H1 (cell line): Measurements from ENCODE around the gene MFRP. TPM values are rescaled to one million over a fixed set of nuclear protein-coding genes. Genes with fewer than 3 reads are reported as not detected.

Experiments
- CTCF ChIA-PET: fragments of 300-600 bp; sonication (Branson Sonifier 250); formaldehyde crosslinking; loops from one replicate; lab custom pipeline; 2021; ENCODE audit not compliant: partially characterized antibody; lab: Charles Lee
- POLR2A ChIA-PET: fragments of 300-600 bp; sonication (Branson Sonifier 250); formaldehyde crosslinking; loops from one replicate; lab custom pipeline; 2021; ENCODE audit warnings: inconsistent platforms; ENCODE audit not compliant: partially characterized antibody; lab: Charles Lee
- DNase-seq, 2 experiments: peaks; one replicate each; pipeline versions ENCODE4 v3.0.0 to v3.0.0-alpha.2; 2010 to 2022; ENCODE audit warnings: low spot score in 2 of 2, low read depth in 1 of 2, mixed read lengths in 1 of 2
- FAIRE-seq: peaks from 2 replicates; lab custom pipeline; 2011; peaks lifted over from hg19 to GRCh38; lab: Jason Lieb, UNC
- H2AFZ ChIP-seq: 2 replicates; pipeline ENCODE4 v1.8.1; 2012; ENCODE audit warnings: low read length, inconsistent platforms
- H2AK5ac ChIP-seq: 2 replicates; pipeline ENCODE4 v1.6.1; 2013; ENCODE audit warnings: low read depth, low read length
- H2BK120ac ChIP-seq: replicated peaks from 2 replicates; pipeline ENCODE3; 2013; ENCODE audit warnings: low read depth, low read length, inconsistent platforms
- H2BK12ac ChIP-seq: 2 replicates; pipeline ENCODE4 v1.6.1; 2013; ENCODE audit warnings: low read depth, low read length
- H2BK15ac ChIP-seq: 2 replicates; pipeline ENCODE4 v1.6.1; 2013; ENCODE audit warnings: low read length
- H2BK20ac ChIP-seq: 2 replicates; pipeline ENCODE4 v1.6.1; 2013; ENCODE audit warnings: low read length
- H2BK5ac ChIP-seq: 2 replicates; pipeline ENCODE4 v1.6.1; 2013; ENCODE audit warnings: low read depth, low read length
- H3K14ac ChIP-seq: 2 replicates; pipeline ENCODE4 v1.6.1; 2013; ENCODE audit warnings: inconsistent platforms; ENCODE audit not compliant: insufficient read length
- H3K18ac ChIP-seq: 2 replicates; pipeline ENCODE4 v1.6.1; 2013; ENCODE audit warnings: low read length; ENCODE audit errors: extremely low read depth
- H3K23ac ChIP-seq: 2 replicates; pipeline ENCODE4 v1.6.1; 2013; ENCODE audit warnings: inconsistent platforms; ENCODE audit not compliant: insufficient read length
- H3K23me2 ChIP-seq: 2 replicates; pipeline ENCODE4 v1.6.1; 2013; ENCODE audit warnings: low read depth, low read length
- H3K27ac ChIP-seq: 2 replicates; pipeline ENCODE4 v1.6.1; 2011; ENCODE audit warnings: low read depth, low read length, inconsistent platforms
- H3K27me3 ChIP-seq, 4 experiments: replicated peaks in 1 of 4; 1 replicate in 1 of 4; 2 replicates in 3 of 4; pipeline versions ENCODE4 v1.6.1 to v1.8.1; 2011 to 2013; ENCODE audit warnings: low read length in 3 of 4, mild to moderate bottlenecking in 3 of 4, inconsistent platforms in 2 of 4, mixed read lengths in 2 of 4, moderate library complexity in 1 of 4; ENCODE audit not compliant: control insufficient read depth in 3 of 4, insufficient read depth in 3 of 4; ENCODE audit errors: extremely low read depth in 1 of 4
- H3K36me3 ChIP-seq, 4 experiments: 2 replicates each; pipeline versions ENCODE4 v1.6.1 to v1.8.1; 2011 to 2013; ENCODE audit warnings: mild to moderate bottlenecking in 4 of 4, low read length in 3 of 4, moderate library complexity in 2 of 4, control low read depth in 1 of 4, inconsistent platforms in 1 of 4; ENCODE audit not compliant: insufficient read depth in 4 of 4, control insufficient read depth in 2 of 4
- H3K4ac ChIP-seq: replicated peaks from 2 replicates; pipeline ENCODE3; 2013; ENCODE audit warnings: low read length, low read depth, mixed read lengths, inconsistent platforms; ENCODE audit not compliant: insufficient read length
- H3K4me1 ChIP-seq, 4 experiments: replicated peaks in 1 of 4; 1 replicate in 1 of 4; 2 replicates in 3 of 4; pipeline versions ENCODE4 v1.6.1 to v1.8.1; 2011 to 2013; ENCODE audit warnings: low read length in 3 of 4, inconsistent platforms in 2 of 4, mixed read lengths in 1 of 4; ENCODE audit not compliant: insufficient read depth in 4 of 4, control insufficient read depth in 3 of 4
- H3K4me2 ChIP-seq, 2 experiments: 2 replicates each; pipeline versions ENCODE4 v1.6.1 to v1.8.1; 2011 to 2013; ENCODE audit warnings: low read depth in 2 of 2, low read length in 2 of 2, control low read depth in 1 of 2, inconsistent platforms in 1 of 2, mild to moderate bottlenecking in 1 of 2; ENCODE audit not compliant: insufficient read depth in 1 of 2
- H3K4me3 ChIP-seq, 4 experiments: fragments of 200-600, 300-600 bp in 1 of 4; sonication (generic), shearing (Covaris generic), sonication (Bioruptor Twin) in 1 of 4; 2 replicates each; pipeline versions ENCODE4 v1.5.1 to v1.8.1; 2011 to 2016; ENCODE audit warnings: low read length in 4 of 4, low read depth in 3 of 4, control low read depth in 2 of 4, inconsistent platforms in 2 of 4, mild to moderate bottlenecking in 2 of 4, mixed read lengths in 1 of 4, moderate library complexity in 1 of 4; ENCODE audit not compliant: insufficient read depth in 2 of 4; ENCODE audit errors: extremely low read depth in 1 of 4
- H3K56ac ChIP-seq: replicated peaks from 2 replicates; pipeline ENCODE3; 2013; ENCODE audit warnings: low read depth, mild to moderate bottlenecking, mixed read lengths, low read length, inconsistent platforms; ENCODE audit not compliant: insufficient read length
- H3K79me1 ChIP-seq: 2 replicates; pipeline ENCODE4 v1.6.1; 2013; ENCODE audit warnings: low read depth, low read length, control low read depth
- H3K79me2 ChIP-seq, 2 experiments: 2 replicates each; pipeline versions ENCODE4 v1.6.1 to v1.8.1; 2012 to 2013; ENCODE audit warnings: low read length in 2 of 2, mild to moderate bottlenecking in 2 of 2, inconsistent platforms in 1 of 2; ENCODE audit not compliant: insufficient read depth in 2 of 2, control insufficient read depth in 1 of 2
- H3K9ac ChIP-seq, 4 experiments: replicated peaks in 1 of 4; 1 replicate in 1 of 4; 2 replicates in 3 of 4; pipeline versions ENCODE4 v1.6.1 to v1.8.1; 2011 to 2013; ENCODE audit warnings: low read depth in 3 of 4, low read length in 3 of 4, control low read depth in 2 of 4, mild to moderate bottlenecking in 2 of 4, moderate library complexity in 2 of 4, inconsistent platforms in 1 of 4; ENCODE audit errors: extremely low read depth in 1 of 4
- H3K9me3 ChIP-seq, 2 experiments: 2 replicates each; pipeline versions ENCODE4 v1.6.1 to v1.8.1; 2012 to 2013; ENCODE audit warnings: mild to moderate bottlenecking in 2 of 2, moderate library complexity in 2 of 2, control low read depth in 1 of 2, inconsistent platforms in 1 of 2, low read depth in 1 of 2, low read length in 1 of 2, mixed read lengths in 1 of 2; ENCODE audit not compliant: insufficient read depth in 2 of 2
- H4K20me1 ChIP-seq, 2 experiments: replicated peaks in 1 of 2; 2 replicates each; pipeline versions ENCODE3 to v1.8.1; 2011 to 2013; ENCODE audit warnings: inconsistent platforms in 2 of 2, low read length in 2 of 2, mild to moderate bottlenecking in 1 of 2; ENCODE audit not compliant: insufficient read depth in 2 of 2, control insufficient read depth in 1 of 2
- H4K5ac ChIP-seq: 2 replicates; pipeline ENCODE4 v1.6.1; 2013; ENCODE audit warnings: low read length, low read depth, mixed read lengths, inconsistent platforms; ENCODE audit not compliant: insufficient read length
- H4K8ac ChIP-seq: 2 replicates; pipeline ENCODE4 v1.8.0; 2013; ENCODE audit warnings: mild to moderate bottlenecking, moderate library complexity, low read length, inconsistent platforms; ENCODE audit not compliant: insufficient read depth; ENCODE audit errors: extremely low read depth
- H4K91ac ChIP-seq: replicated peaks from 2 replicates; pipeline ENCODE3; 2013; ENCODE audit warnings: low read length, mixed read lengths, inconsistent platforms; ENCODE audit not compliant: insufficient read length
- BRCA1 ChIP-seq: IDR thresholded peaks from 2 replicates; pipeline ENCODE4 v1.6.1; 2012; ENCODE audit warnings: low read depth, low read length, improper control_type of control experiment
- KDM4A ChIP-seq: IDR thresholded peaks from one replicate; pipeline ENCODE4 v1.7.1; 2012; ENCODE audit warnings: low read depth, mild to moderate bottlenecking, moderate library complexity, low read length, inconsistent platforms; ENCODE audit not compliant: severe bottlenecking
- YY1 ChIP-seq: IDR thresholded peaks from 2 replicates; pipeline ENCODE4 v1.6.1; 2011; ENCODE audit warnings: low read depth, mild to moderate bottlenecking, low read length
- WGBS, 2 experiments: shearing (Covaris generic) in 1 of 2; methylation state at CpG; one replicate each; pipeline versions ENCODE4 v1.1.6 to v1.1.7; 2013 to 2015; ENCODE audit warnings: low lambda C conversion rate in 2 of 2, mixed read lengths in 2 of 2, inconsistent platforms in 1 of 2, low coverage in 1 of 2, missing lambda C conversion rate in 1 of 2; ENCODE audit not compliant: insufficient replicate concordance in 2 of 2, insufficient coverage in 1 of 2, insufficient read length in 1 of 2; ENCODE audit errors: extremely low coverage in 1 of 2, missing lambda C conversion rate in 1 of 2; 5-methylcytosine and 5-hydroxymethylcytosine counted together
- long read RNA-seq, 2 experiments: library from RNA in 1 of 2; library from capped mRNA in 1 of 2; stranded (forward); transcript quantifications; one replicate each; pipeline ENCODE4 v2.0.0, GENCODE V29; 2021; ENCODE audit warnings: inconsistent platforms in 1 of 2
- polyA minus RNA-seq, 3 experiments: library from RNA; depleted of rRNA, polyadenylated mRNA; stranded (reverse); fragments of >200 nt; gene quantifications; 1 replicate in 2 of 3; 2 replicates in 1 of 3; pipeline ENCODE4 v1.2.3, GENCODE V29; 2011
- polyA plus RNA-seq, 7 experiments: library from polyadenylated mRNA; depleted of rRNA in 3 of 7; stranded (reverse) in 5 of 7; unstranded in 2 of 7; fragments of >200 nt in 5 of 7; fragments of 200-250 nt in 2 of 7; gene quantifications; 1 replicate in 5 of 7; 2 replicates in 1 of 7; 4 replicates in 1 of 7; pipeline versions ENCODE4 v1.2.1 to v1.2.3, GENCODE V29; 2011 to 2013; ENCODE audit warnings: missing spikeins in 2 of 7, mixed read lengths in 2 of 7
- total RNA-seq: library from RNA; stranded (reverse); fragmentation: NEBNext Ultra II Directional; extraction: Animal tissue kit (Norgen Biotek cat#: 25700); gene quantifications from 2 replicates; pipeline ENCODE4 v1.2.1, GENCODE V29; 2021
- TF ChIP-seq, protein P1 (sequence below): IDR thresholded peaks from 2 replicates; pipeline ENCODE4 v1.6.1; 2011; ENCODE audit warnings: low read depth, mild to moderate bottlenecking, low read length; ENCODE audit not compliant: insufficient read depth

The MFRP gene
- total RNA-seq = not detected in 2 replicates
- 0.02 TPM in 2 replicates for polyA plus RNA-seq (2011; rRNA removed)
- not detected for polyA plus RNA-seq (2011; cell fraction: cytosol; rRNA removed)
- 0.09 TPM for polyA plus RNA-seq (2011; cell fraction: nucleus; rRNA removed)
- polyA plus RNA-seq (2012, experiment 1 of 2) = not detected in 4 replicates
- not detected for polyA plus RNA-seq (2012, experiment 2 of 2)
- 0.02 TPM for polyA plus RNA-seq (2013, experiment 1 of 2)
- 0.02 TPM for polyA plus RNA-seq (2013, experiment 2 of 2)
- polyA minus RNA-seq (2011; rRNA and poly(A)+ RNA removed) = not detected in 2 replicates
- not detected for polyA minus RNA-seq (2011; cell fraction: cytosol; rRNA and poly(A)+ RNA removed)
- polyA minus RNA-seq (2011; cell fraction: nucleus; rRNA and poly(A)+ RNA removed) = not detected
- long read RNA-seq, experiment 1, partial matches to known transcripts = 0 of 2 reads
- long read RNA-seq, experiment 1, other reads (novel, unspliced or antisense) = 2 of 2 reads
- long read RNA-seq, experiment 2, partial matches to known transcripts = 0 of 1 reads
- long read RNA-seq, experiment 2, other reads (novel, unspliced or antisense) = 1 of 1 reads

DNA sequence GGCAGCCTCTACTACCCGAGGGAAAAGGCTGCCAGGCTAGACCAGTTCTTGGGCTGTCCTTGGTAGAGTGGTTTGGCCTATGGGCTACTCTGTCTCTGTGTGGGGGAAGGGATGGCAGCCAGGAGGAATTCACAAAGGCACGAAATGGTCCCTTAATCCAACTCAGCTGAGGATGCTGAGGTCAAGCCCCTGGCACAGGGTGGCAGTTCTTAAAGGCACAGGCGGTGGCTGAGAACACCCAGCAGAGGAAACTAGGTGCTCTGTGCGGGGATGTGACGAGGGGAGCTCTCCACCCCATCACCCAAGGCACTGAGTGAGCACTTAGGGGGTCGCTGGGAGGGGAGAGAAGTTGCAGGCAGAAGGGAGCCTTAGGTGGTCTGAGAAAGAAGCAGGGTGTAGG lies at the start of gene MFRP:
MFRP (minus strand) TSS at position 101 of the 400 bp plus-strand sequence. CDS start 192 bp downstream, outside the sequence.
- H2AK5ac ChIP-seq = no peak within 1 kb of the TSS
- H3K79me2 ChIP-seq = no peaks in the 10 kb centered on the region
- H3K56ac ChIP-seq = no peak within 1 kb of the TSS
- DNase-seq = no peak
- no peaks in the 10 kb centered on the region; the same call in 1 of the 2 replicates for H3K79me1 ChIP-seq
- FAIRE-seq = no peak
- H3K14ac ChIP-seq = no peak within 1 kb of the TSS
- no peak within 1 kb of the TSS for H4K5ac ChIP-seq
- H4K8ac ChIP-seq = peak within 1 kb of the TSS; percentile 57; the same call in 1 of the 2 replicates
- ChIA-PET CTCF (interaction anchor here (0.5 to 20.0 kb wide), 6 partner anchors 9 to 311 kb away, joined by 3 to 463 read pairs (median 20); partner anchors contain the start of genes MCAM and USP2), POLR2A (no interaction called here)
- no peak within 1 kb of the TSS for H4K91ac ChIP-seq
- no peak within 1 kb of the TSS for H2BK5ac ChIP-seq
- H2BK120ac ChIP-seq = no peak within 1 kb of the TSS
- H3K4me2 ChIP-seq = no peak within 1 kb of the TSS
- 63% methylated on average over 6 of the region's 6 CpGs; no CpG with 5 or more reads in 1 of the 2 experiments for WGBS, 2 experiments
- H2AFZ ChIP-seq = no peak within 1 kb of the TSS
- H3K36me3 ChIP-seq = no peaks in the 10 kb centered on the region
- H2BK15ac ChIP-seq = no peak within 1 kb of the TSS
- H3K27me3 ChIP-seq = peaks cover 2 to 16% (median 7%) of the 10 kb centered on the region in 4 experiments
- H4K20me1 ChIP-seq = peaks cover 0 to 1% of the 10 kb centered on the region in 2 experiments
- no peak within 1 kb of the TSS for H3K9ac ChIP-seq
- no peak within 1 kb of the TSS for H2BK12ac ChIP-seq
- no peak within 1 kb of the TSS for H3K23ac ChIP-seq
- H3K27ac ChIP-seq = no peak within 1 kb of the TSS
- H3K4me1 ChIP-seq = peaks cover 0 to 4% (median 1%) of the 10 kb centered on the region in 4 experiments; a peak in 2 of 7 replicates
- no peak within 1 kb of the TSS for H2BK20ac ChIP-seq
- no peak for TF ChIP-seq YY1
- TF ChIP-seq, protein P1, sequence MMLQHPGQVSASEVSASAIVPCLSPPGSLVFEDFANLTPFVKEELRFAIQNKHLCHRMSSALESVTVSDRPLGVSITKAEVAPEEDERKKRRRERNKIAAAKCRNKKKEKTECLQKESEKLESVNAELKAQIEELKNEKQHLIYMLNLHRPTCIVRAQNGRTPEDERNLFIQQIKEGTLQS = no peak
- no peak for TF ChIP-seq KDM4A
- TF ChIP-seq BRCA1 = no peak
- no peaks in the 10 kb centered on the region for H3K23me2 ChIP-seq
- H3K4me3 ChIP-seq = no peak within 1 kb of the TSS
- no peak within 1 kb of the TSS for H3K18ac ChIP-seq
- H3K4ac ChIP-seq = no peak within 1 kb of the TSS
- H3K9me3 ChIP-seq = no peaks in the 10 kb centered on the region
